A549 (cell line): ENCODE measurements around the gene SLC8A2.

Source experiments
- CEBPB ChIP-seq, 2 experiments: fragments of >200 bp in 1 of 2; sonication (Bioruptor Twin) in 1 of 2; formaldehyde crosslinking in 1 of 2; IDR thresholded peaks; 2 replicates each; pipeline ENCODE4 v1.6.1; 2012 to 2016
- CHD2 ChIP-seq: fragments of 150-350 bp; IDR thresholded peaks from 2 replicates; pipeline ENCODE4 v1.6.1; 2014; ENCODE audit warnings: low read length; ENCODE audit not compliant: partially characterized antibody
- CTCF ChIP-seq: fragments of >200 bp; sonication (Bioruptor Twin); formaldehyde crosslinking; IDR thresholded peaks from 3 replicates; pipeline ENCODE4 v1.5.1; 2016
- KDM1A ChIP-seq: fragments of 200-600 bp; sonication (generic); IDR thresholded peaks from 2 replicates; pipeline ENCODE4 v1.6.1; 2016; ENCODE audit warnings: low read depth, mild to moderate bottlenecking
- RCOR1 ChIP-seq: fragments of 150-350 bp; IDR thresholded peaks from 2 replicates; pipeline ENCODE4 v1.6.1; 2014; ENCODE audit warnings: antibody characterized with exemption, low read length, low read depth
- SMC3 ChIP-seq: fragments of >200 bp; sonication (Bioruptor Twin); formaldehyde crosslinking; IDR thresholded peaks from 3 replicates; pipeline ENCODE4 v1.6.1; 2018; ENCODE audit warnings: inconsistent platforms

- TF ChIP-seq CTCF: no peak
- TF ChIP-seq KDM1A: no peak
- TF ChIP-seq RCOR1: no peak
- TF ChIP-seq CEBPB (IDR thresholded peaks at IDR 0.05): no peak
- no peak for TF ChIP-seq SMC3
- TF ChIP-seq CHD2: no peak
Measured at GRCh38 chr19:47419789-47420188, 51.9 kb downstream of the SLC8A2 start.
